ENCODE data around the gene LRRC41.
"Not testable (repeated sequence)": the region's sequence is repeated elsewhere in the genome, so short reads cannot be mapped to it uniquely, and the experiment has no call there.

Gene LRRC41

GRCh38 chr1:46244656-46245371 lies 58.6 kb downstream of the LRRC41 start:
- in situ Hi-C loops (cut with MboI; ENCODE audit: low sequenced_read_pairs): no loop called here

- in situ Hi-C loops (cut with MboI; ENCODE audit: low sequenced_read_pairs): not testable (repeated sequence)
These were observed 59.6 kb downstream of the LRRC41 start for GRCh38 chr1:46243831-46244230.

GRCh38 chr1:46242918-46243317 lies 60.5 kb downstream of the LRRC41 start:
- in situ Hi-C loops (cut with MboI; ENCODE audit: low sequenced_read_pairs): no loop called here

- in situ Hi-C loops (cut with MboI; ENCODE audit: low sequenced_read_pairs): not testable (repeated sequence)
These were observed 61.7 kb downstream of the LRRC41 start for GRCh38 chr1:46241733-46242132.

- in situ Hi-C loops (cut with MboI; ENCODE audit: low sequenced_read_pairs): not testable (repeated sequence)
These were observed 64.6 kb downstream of the LRRC41 start for GRCh38 chr1:46238865-46239264.

DNA sequence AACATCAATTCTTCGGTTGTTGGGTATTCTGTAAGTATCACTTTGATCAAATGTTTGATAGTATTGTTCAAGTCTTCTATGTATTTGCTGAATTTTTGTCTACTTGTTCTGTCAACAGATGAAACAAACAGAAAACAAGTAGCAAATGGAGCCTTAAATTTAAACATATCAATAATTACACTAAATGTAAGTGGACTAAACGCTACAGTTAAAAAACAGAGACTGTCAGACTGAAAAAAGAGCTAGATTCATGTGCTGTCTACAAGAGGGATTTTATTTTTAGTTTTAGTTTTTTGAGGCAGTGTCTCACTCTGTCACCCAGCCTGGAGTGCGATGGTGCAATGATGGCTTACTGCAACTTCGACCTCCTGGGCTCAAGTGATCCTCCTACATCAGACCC lies 66.5 kb downstream of the LRRC41 start:
- in situ Hi-C loops (cut with MboI; ENCODE audit: low sequenced_read_pairs): no loop called here

GRCh38 chr1:46231231-46231630 lies 72.2 kb downstream of the LRRC41 start:
- in situ Hi-C loops (cut with MboI; ENCODE audit: low sequenced_read_pairs): not testable (repeated sequence)
